ENCODE data around the gene DCUN1D4.
"Not testable (repeated sequence)": the region's sequence is repeated elsewhere in the genome, so short reads cannot be mapped to it uniquely, and the experiment has no call there.

Gene DCUN1D4

GRCh38 chr4:51893402-51893801 is 50.4 kb downstream of the DCUN1D4 start:
- DNase-seq = not testable (repeated sequence)

DNA sequence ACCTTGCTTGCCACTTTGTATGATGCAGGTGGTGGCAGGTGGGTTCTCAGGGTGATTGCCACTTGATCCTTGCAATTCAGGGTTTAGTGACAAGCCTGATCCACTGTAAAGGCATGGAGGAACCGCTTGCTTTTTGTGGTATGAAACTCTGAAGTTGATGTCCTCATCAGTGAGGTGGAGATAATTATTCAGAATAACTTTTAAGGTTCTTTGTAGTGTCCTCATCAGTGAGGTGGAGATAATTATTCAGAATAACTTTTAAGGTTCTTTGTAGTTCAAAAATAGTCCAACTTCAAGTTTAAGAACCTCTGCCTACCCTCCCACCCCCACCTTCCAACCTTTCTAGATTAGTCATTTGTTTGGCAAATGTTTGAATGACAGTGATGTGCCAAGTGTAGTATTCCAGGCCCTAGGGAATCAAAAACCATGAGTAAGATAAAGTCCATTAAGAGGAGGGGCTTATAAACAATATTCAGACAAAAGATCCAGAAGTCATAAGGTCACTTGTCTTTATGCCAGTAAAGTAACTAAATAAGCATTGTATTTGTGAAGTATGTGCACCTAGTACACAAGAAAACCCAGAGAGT is 51.2 kb downstream of the DCUN1D4 start:
- DNase-seq = no peak

GRCh38 chr4:51895158-51895557 is 52.2 kb downstream of the DCUN1D4 start:
- no peak for DNase-seq

DNA sequence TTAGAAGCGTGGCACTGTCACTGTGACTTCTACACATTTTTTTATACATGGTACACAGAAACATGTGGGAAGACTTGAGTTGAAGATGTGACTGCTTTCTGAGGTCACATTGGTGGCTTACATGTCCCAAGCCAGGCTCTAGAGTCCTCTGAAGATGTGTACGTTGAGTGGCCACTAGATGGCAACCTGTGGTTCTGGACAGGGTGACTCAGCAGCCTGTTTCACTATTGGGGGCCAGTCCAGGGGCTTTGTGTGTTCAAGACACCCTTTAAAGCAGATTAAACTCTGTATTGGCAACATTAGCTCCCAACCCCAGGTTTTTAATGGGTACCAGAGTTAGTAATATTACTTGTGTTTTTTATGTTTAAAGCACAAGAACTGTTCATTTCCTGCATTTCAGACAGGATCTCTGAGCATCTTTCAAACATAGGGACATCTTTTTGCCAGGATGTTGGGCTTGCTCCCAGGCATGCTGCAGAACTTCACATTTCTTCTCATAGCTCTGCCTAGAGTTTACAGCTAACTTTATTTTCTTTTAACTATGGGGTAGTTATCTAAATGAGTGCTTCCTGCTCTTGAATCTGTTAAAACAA is 53.0 kb downstream of the DCUN1D4 start:
- peak in 47 of 58 donors; percentile 6 to 77 (median 36) for DNase-seq

- peak in 5 of 58 donors; percentile 1 to 11 (median 3) for DNase-seq
Observed at GRCh38 chr4:51901363-51901762, 58.4 kb downstream of the DCUN1D4 start.

DNA sequence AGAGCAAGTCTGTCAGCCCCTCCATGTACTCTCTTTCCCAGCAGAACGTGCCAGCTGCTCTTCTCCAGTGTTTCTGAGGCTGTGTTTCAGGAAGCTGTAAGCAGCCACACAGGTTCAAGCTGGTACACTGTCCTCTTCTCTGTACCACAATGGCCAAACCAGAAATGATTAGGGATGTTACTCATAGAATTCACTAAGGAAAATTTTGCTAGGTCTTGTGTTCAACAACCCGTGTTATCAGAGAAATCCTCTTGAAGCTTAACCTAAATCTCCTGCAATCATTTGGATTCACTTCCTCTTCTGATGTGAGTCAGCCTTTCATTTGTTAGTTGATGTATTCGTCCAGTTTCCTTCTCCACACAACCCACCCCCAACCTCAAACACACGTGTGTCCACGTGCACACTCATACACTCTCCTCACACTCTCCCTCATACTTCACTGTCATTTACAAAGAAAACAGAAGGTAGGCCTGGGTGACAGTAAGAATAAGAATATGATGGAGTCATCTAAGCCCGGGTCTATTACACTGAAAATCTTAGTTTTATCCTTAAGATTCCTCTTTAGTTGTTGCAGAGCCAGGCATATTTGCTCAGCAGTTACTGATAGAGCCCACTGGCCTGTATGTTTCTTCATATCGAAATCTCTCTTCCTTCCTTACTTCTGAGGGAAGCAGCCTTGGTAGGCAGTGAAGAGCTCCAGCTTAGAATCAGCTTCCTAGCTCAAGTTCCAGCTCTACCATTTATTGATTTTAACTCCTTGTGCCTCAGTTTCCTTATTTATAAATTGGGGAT is 63.4 kb downstream of the DCUN1D4 start:
- DNase-seq = peak in 1 of 58 donors; percentile 33

DNA sequence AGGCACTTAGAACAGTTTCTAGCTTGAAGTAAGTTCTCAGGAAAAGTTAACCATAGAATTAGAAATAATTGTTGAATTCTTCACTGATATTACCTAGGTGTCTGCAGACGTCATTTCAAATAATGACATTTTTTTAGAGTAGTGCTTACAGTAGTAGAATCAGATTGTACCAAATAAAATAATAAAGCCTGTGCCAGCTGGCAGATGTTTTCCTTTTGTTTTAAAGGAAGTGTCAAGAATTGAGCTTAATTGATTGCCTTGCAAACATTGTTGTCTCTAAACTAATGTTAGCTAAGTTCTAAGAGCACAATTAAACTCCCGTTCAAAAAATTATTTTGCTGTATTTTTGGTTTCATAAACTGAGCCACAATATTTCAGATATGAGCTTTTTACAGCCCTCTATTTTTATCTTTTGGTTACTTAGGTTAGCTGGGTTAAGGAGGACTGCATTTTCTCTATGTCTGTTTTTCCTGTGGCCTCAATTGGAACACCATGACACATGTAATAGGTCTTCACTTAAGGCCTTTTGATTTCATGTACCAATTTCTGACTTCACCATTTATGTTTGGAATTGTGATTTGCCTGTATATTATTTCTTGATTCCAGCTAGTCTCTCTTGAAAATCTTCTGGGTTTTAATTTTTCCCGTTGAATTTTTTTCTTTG is 64.2 kb downstream of the DCUN1D4 start:
- DNase-seq = no peak

- DNase-seq = no peak
Observed at GRCh38 chr4:51909236-51909703, 66.3 kb downstream of the DCUN1D4 start.

- no peak for DNase-seq
Observed at GRCh38 chr4:51918251-51918650, 75.3 kb downstream of the DCUN1D4 start.

- DNase-seq = no peak
Observed at GRCh38 chr4:51923343-51923742, 80.4 kb downstream of the DCUN1D4 start.

- no peak for DNase-seq
Observed at GRCh38 chr4:51925307-51925706, 82.4 kb downstream of the DCUN1D4 start.

DNA sequence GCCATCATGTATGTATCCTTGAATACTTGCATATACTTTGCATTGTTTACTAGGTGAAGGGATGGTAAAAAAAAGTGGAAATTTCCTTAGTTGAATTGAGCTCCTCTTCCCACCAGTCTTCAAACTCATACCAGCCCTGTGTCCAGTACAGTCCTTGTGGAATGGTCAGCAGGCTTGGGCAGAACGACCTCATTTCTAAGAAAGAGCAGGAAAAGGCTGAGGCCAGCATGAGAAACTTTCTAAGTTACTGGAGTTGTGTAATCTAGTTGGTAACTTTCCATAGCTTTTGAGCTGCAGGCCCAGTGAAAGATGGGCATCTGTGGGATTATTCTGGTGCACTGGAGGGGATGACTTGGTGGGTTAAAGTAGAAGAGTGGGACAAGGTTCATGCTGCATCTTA is 87.6 kb downstream of the DCUN1D4 start:
- DNase-seq = no peak

DNA sequence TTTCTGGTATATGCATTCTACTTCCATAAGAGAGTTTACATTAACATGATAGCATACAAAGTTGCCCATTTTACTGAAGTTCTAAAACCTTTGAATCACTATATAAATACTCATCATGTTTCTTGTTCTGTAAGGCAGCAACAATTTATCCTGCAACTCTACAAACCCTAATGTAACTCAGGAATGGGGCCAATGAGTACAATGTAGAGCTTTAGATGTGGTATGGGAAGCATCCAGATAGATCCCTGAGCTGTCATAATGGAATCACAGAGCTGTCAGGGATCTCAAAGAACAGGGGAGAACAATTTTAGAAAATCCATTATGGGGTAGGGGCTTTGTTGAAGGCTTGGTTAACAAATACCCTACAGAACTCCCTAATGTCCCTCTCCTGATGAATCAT is 88.5 kb downstream of the DCUN1D4 start:
- DNase-seq = no peak

- no peak for DNase-seq
Observed at GRCh38 chr4:51932261-51932660, 89.3 kb downstream of the DCUN1D4 start.

- DNase-seq = no peak
Observed at GRCh38 chr4:51932684-51933083, 89.7 kb downstream of the DCUN1D4 start.

DNA sequence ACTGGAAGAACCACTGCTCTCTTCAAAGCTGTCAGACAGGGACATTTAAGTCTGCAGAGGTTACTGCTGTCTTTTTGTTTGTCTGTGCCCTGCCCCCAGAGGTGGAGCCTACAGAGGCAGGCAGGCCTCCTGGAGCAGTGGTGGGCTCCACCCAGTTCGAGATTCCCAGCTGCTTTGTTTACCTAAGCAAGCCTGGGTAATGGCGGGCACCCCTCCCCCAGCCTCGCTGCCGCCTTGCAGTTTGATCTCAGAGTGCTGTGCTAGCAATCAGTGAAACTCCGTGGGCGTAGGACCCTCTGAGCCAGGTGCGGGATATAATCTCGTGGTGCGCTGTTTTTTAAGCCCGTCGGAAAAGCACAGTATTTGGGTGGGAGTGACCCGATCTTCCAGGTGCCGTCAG is 97.5 kb downstream of the DCUN1D4 start:
- DNase-seq = not testable (repeated sequence)

GRCh38 chr4:51942108-51942832 is 99.3 kb downstream of the DCUN1D4 start:
- DNase-seq = no peak

- no peak for DNase-seq
Observed at GRCh38 chr4:51942833-51943215, 99.9 kb downstream of the DCUN1D4 start.

GRCh38 chr4:51943221-51943620 is 100.3 kb downstream of the DCUN1D4 start:
- no peak for DNase-seq

- DNase-seq = no peak
Observed at GRCh38 chr4:51958199-51958968, 115.4 kb downstream of the DCUN1D4 start.
